ENCODE measurements around the gene PRKAR2A.
A peak's percentile ranks its signal among the peaks of the same experiment; 100 is the strongest.

The PRKAR2A gene

DNA sequence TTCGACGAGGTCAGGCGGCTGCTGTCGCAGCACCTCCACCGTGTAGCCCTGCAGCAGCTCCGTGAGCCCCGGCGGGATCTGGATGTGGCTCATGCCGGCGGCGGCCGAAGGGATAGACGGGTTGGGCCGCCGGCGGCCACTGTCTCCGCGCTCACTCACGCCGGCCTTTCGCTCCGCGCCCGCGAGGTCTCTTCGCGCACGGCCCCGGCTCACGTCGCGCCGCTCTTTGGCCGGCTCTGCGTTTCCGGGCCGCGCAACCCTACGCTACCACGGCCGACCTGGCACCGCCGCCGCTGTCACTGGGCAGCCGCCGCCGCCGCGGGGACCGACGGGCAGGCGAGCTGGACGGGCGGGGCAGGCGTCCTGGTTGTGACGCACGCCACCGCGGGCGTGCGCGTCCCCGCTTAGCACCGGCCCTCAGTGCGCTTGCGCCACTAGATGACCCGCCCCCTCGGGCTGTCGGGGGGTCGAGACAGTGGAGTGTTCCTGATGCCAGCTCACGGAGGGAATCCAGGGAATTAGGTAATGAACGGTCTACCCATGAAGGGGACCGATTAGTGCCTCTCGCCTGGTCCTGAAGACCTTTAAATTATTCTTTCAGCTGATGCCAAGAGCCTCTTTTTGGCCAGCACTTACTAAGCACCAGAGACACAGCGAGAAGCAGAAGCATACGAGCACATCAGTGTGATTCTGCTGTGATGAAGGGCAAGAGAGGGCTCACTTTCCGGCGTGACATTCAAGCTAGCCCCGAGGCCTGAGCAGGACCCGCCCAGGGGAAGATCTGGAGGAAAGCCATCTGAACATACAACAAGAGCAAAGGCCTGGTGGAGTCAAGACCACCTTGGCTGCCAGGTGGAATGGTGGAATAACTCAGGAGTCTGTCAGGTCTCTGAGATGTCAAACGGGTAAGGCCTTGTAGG, at the start of gene PRKAR2A:
PRKAR2A (minus strand) TSS at position 371 of the 920 bp plus-strand sequence; CDS start at position 93, 278 bp downstream.
- peak; percentile 92 for DNase-seq

DNA sequence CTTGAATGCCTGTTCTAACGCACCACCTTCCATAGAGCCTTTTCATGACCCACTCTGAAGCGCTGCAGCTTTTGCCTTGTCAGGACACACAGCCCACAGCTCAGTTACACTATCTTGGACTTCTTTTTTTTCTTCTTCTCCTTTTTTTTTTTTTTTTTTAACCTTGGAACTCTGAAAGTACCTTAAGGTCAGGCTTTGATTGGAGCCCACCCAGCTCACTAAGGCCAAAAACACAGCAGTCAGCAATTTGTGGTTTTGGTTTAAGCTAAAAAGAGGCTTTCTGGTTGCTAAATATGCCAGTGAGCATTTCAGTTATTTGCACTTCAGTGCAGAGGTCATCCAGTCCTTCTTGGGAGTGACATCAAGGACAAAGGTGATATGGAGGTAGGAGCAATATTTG, 49.3 kb upstream of the PRKAR2A start:
- no peak for DNase-seq

DNA sequence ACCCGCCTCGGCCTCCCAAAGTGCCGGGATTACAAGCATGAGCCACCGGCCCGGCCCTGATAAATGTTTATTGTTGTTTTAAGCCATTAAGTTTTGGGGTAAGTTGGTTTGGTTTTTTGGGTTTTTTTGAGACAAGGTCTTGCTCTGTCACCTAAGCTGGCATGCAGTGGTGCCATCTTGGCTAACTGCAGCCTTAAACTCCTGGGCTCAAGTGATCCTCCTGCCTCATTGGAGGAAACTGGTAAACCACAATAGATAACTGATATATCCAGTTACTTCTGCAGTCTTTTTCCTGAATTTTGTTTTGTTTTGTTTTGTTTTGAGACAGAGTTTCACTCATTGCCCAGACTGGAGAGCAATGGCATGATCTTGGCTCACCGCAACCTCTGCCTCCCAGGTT, 46.8 kb upstream of the PRKAR2A start:
- DNase-seq, result no peak

DNA sequence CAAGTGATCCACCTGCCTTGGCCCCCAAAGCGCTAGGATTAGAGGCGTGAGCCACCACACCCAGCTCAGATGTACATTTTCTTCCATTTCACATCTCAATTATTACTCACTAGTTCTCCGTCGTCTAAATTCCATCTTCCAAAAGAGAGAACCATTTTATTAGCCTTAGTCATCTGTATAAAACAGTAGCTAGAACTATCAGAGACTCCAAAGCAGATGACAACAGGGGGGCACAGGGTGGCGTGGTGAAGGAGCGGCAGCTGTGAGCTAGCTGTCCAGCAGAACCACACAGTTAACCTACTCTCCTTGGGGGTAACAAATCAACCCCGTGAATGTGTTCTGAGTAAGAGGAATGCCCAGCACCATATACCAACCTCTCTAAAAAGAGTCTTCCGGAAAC, 43.9 kb upstream of the PRKAR2A start:
- no peak for DNase-seq

DNA sequence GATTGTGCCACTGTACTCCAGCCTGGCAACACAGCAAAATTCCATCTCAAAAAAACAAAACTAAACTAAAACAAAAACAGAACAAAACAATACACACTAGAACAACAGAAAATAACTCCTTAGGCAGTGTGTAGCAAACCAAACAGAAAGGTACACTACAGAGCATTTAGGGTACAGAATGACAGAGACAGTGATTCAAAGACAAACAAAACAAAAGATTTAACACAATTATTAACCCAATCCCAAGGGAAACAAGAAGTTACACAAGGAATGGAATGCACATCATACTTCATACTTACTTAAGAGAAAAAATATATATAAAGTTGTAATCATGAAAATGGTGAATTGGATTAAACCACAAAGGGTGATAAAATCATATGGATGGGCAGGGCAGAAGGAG, 38.1 kb upstream of the PRKAR2A start:
- no peak for DNase-seq

DNA sequence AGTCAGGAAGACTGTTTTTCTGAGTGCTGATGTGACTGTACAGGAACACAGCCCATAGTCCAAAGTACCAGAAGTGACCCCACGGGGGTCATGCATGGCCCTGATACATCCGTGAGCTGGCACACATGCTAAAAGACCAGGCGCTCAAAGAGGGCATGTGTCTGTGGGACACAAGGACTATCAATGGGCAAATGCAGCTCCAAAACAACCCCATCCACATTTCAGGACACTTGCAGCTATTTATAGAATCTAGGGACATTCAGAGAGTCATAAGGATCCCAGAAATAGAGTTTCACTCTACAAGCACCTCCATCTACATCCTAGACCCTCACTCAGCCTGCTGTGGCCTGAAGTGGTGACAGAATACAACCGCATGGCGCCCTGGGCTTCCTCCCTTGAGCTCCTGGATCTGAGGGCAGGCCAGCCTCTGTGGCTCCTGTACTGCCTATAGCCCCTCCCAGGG, 34.0 kb upstream of the PRKAR2A start:
- DNase-seq, result no peak

DNA sequence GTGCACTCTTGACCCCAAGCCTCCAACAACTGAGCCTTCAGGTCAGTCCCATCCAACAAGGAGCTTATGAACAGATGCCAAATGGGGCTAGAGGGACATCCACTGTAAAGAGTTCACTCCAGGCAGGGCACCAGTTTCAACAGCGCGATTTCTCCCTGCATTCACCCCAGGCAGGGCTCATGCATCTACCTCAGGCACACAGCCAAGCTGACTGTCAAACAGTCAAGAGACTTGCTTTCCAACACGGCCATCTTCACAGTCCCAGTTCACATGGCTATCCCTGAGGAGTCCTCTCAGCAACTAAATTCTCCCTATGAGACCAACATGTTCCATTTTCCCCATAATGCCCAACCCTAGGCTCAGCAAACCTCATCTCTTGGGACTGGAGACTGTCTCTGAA, 33.3 kb upstream of the PRKAR2A start:
- DNase-seq, result no peak

DNA sequence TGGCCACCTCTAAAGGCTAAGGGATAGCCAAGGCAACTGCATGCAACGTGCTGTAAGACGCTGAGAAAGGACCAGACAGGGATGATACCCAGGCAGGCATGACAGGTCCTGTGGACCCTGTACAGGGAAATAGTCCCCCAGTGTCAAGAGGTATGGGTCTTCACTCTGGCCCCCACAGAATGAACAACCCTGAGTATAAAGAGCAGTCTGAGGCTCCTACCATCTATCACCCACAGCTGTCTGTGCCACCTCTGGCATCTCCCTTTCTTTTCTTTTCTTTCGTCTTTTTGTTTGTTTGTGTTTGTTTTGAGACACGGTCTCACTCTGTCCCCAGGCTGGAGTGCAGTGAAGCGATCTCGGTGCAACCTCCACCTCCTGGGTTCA, 32.3 kb upstream of the PRKAR2A start:
- DNase-seq, result no peak

DNA sequence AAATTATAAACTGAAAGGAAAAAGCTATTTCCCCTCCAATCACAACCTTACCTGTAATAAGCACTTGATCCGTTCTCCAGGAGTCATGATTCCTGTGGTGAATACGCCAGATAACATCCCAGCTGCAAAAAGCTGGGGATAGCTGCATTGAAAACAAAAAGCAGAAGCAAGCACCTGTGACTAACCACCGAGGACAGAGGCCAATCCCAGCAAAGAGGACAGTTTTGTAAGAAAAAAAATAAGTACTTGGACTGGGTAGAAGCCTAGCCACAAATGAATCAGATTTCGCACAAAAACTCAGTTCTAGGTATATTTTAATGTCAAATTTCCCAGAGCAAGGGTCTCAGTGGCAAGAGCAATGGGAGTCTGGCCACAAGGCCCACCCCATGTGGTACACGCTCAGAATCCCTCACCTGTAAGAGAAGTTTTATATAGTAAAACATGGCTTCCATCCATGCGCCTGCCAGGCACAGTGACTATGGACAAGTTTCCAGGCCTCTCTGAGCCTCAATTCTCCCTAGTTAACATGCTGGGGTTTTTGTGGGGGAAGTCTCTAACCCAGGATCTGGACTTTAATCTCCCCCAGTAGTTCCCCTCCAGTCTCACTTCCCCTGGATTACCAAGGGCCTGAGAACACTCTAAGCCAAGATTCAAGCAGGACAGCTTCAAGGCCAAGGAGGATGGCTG, 31.8 kb upstream of the PRKAR2A start:
- DNase-seq, result no peak

DNA sequence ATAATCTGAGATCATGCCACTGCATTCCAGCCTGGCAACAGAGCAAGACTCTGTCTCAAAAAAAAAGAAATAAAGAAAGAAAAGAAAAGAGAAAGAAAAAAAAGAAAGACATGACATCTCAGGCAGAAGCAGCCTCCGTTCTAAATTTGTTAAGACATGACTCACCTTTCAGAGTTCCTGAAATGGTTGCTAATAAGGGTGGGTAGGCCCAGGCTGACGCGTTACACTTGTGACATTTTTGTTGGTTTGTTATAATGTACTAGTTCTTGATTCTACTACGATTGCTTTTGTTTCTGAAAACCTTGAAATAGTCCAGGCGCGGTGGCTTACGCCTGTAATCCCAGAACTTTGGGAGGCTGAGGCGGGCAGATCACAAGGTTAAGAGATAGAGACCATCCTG, 30.0 kb upstream of the PRKAR2A start:
- no peak for DNase-seq

DNA sequence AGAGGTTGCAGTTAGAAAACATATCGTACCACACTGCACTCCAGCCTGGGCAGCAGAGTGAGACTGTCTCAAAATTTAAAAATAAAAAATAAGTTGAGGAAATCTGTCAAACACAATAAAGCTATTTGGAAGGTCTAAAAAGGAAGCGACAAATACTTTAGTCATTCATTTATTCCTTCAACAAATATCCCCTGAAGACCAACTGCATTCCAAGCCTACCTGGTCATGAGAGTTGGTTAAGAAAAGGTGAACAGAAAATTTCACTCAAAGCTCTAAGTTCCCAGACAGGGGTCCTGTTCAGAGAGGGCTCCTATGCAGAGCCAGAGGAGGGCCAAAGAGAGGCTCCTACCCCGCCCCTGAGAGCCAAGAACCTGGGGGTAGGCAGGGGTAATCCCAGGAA, 15.4 kb upstream of the PRKAR2A start:
- DNase-seq, result no peak

DNA sequence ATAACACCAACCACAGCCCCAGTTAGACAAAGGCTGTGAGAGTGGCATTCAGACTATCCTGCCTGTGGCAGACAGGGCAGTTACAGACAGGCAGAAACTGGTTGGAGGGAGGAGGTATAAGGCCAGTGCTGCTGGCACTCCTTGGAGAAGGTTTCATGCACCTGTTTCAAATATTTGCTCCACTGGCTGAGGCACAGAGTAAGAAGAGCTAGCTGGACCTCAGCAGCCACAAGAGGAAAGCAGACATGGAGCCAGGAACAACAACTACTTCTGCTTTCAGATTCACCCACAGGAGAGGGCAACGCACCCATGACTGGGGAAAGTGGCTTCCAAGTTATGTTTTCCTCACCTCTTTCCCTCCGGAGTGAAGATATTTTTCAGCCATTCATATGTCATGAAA, 11.5 kb upstream of the PRKAR2A start:
- no peak for DNase-seq

DNA sequence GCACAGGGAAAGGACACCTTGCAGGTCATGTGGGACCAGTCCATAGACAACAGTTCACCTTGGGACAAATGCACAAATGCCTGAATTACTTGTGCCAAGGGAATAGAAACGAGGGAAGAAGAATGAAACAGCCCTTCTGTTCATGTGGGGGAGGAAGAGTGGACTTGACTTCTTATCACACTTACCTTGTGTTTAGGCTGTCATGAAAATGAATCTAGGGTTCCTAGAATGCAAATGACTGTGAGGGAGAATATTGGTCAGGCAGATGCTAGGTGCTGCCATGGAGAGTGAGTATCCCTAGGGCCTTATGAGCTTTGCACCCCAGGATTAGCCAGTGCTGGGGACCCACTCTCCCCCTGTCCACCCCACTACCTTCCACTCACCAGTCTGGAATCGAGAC, 11.0 kb upstream of the PRKAR2A start:
- DNase-seq, result no peak

DNA sequence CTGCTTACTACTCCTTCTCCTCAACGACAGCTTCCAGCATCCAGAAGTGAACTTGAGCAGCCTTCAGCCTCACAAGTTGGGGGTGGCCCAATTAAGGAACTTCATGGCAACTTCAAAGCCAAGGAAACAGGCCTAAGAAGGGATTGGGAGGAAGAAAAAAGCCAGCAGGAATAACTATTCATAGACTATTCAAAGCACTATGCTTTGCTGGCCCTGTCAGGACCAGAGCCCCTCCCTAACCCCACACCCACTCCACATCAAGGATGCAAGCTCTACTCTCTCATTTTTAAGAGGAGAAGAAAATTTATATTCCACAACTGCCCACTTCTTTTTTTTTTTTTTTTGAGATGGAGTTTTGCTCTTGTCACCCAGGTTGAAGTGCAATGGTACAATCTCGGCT, 10.0 kb upstream of the PRKAR2A start:
- no peak for DNase-seq

DNA sequence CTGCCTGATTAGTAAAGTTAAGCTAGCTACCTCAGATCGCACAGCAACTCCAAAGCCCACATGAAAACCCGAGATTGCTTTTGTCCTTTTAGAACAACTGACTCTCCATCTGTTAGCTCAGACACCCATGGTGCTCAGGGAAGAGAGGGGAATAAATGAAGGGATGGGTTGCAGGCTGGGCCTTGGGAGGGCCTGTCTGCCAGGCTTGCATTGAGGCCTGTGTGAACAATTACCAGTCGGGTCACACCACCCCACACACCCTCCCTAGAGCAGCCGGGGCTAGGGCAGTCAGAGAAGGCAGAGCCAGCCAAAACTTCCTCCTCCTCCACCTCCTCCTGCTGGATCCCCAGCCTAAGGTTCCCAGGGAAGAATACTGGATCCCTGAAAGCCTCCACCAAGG, 8.8 kb upstream of the PRKAR2A start:
- no peak for DNase-seq

DNA sequence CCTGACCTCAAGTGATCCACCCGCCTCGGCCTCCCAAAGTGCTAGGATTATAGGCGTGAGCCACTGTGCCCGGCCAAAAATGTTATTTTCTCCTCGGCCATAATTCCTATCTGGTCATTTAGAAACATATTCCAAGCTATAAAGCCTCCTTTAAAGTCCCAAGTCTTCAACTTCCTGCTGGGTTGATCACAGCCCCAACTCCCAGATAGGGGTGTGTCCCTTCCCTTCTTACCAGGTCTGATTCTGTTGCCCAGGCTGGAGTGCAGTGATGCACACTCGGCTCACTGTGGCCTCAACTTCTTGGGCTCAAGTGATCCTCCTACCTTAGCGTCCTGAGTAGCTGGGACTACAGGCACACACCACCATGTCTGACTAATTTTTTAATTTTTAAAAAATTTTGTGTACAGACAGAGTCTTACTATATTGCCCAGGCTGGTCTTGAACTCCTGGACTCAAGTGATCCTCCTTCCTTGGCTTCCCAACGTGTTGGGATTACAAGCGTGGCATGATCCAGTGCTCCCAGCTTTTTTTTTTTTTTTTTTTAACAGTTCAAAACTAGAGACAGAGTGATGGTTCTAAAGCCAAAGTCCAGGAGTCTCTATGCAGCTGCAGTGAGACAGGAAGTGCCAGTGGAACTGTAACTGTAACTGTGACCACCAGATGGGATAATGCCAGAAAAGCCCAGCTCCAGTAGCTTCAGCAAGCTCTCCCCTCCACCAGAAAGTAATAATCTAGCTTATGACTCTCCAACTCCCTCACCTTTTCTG, 8.2 kb upstream of the PRKAR2A start:
- DNase-seq, result no peak

DNA sequence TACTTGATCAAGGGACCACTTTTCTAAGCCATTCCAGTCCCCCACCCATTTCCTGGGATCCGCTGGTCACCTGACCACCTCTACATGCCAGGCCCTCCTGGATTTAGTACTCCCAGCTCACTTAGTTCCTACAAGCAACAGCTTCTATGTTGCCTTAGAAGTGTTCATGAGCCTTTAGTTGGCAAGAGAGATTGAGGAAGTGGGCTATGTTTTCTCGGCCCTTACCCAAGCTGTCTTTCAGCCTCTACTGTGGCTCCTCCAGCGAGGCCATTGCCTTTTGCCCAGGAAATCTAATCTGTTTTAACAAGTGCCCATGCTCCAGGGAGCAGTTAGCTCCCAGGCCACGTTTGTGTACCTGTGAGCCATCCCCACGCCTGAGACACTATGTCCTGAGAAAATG, 4.5 kb upstream of the PRKAR2A start:
- no peak for DNase-seq

DNA sequence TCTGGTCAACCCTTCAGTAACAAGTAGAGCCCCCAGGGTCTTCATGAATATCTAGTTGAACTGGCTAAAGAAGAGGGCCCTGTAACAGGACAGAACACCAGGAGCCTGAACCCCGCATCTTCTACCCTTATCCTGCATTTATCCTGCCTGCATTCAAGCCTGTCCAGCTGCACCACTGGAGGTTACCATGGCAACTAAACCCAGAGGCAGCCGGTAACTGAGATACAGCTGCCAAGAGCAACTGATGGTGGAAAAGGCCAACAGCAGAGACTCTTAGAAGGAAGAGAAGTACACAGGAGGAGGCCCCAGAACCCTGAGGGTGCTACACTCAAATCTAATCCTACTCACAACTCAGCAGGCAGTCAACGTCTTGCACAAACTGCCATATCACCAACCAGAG, 3.7 kb upstream of the PRKAR2A start:
- DNase-seq, result peak; percentile 78

DNA sequence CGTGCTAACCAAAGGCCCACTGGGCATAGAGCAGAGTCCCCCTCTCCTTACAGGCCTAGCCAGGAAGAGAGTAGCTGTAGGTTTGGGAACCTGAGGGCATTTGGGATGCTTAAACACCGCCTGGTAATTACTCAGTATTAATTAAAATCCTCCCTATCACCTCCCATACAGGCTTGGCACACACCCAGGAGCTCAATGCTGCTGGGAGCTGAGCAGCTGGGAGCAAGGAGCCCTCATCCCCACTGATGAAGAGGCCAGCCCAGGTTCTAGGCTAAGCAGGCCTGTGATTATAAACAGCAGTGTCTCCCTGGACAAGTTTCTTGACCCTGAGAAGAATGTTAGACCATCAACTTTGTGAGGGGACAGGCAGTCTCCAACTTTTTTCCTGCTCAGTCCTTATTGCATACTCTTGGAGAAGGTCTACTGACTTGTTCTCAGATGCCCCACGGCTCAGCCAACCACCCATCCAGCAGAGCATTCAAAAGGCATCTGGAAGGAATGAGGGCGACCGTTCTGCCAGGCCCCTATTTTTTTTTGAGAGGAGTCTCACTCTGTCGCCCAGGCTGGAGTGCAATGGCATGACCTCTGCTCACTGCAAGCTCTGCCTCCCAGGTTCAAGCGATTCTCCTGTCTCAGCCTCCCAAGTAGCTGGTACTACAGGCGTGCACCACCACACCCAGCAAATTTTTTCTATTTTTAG, 1.3 kb upstream of the PRKAR2A start:
- DNase-seq, result peak; percentile 81

DNA sequence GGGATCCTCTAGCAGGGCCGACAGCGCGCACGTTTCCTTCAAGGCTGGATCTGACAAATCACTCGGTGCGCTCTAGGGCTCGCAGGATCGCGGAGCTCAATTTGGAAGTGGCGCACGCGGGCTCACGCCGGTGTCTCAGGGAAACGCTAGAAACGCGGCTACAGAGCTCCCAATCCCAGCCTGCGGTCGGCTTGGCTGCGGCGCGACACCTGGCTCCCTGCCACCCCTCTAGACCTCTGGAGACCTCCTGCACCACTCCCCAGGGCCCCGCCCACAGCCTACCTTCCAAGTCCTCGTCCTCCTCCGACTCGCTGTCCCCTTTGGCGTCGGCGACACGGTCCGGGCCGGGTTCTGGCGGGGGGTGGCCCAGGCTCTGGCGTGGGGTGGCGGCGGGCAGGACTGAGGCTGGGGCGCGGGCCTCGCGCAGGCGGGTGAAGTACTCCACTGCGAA, 596 bp downstream of the PRKAR2A start:
- peak; percentile 85 for DNase-seq

DNA sequence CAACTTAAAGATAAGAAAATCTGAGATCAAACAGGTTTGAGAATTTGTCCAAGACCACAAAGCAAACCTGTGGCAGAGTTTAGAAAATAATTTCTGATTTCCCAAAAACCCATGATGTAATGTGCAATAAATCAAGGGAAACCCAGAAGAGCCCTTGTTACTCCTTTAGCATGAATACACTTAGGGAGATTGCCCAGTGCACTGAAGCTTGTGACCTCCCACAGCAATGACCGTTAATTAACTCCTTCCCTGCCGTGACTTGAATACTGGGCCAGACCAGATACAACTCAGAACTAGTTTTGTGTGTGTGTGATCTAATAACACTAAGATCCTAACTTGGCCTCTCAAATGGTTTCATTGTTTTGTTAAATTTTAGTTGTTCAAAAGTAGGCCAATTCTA, 2.5 kb downstream of the PRKAR2A start:
- no peak for DNase-seq

DNA sequence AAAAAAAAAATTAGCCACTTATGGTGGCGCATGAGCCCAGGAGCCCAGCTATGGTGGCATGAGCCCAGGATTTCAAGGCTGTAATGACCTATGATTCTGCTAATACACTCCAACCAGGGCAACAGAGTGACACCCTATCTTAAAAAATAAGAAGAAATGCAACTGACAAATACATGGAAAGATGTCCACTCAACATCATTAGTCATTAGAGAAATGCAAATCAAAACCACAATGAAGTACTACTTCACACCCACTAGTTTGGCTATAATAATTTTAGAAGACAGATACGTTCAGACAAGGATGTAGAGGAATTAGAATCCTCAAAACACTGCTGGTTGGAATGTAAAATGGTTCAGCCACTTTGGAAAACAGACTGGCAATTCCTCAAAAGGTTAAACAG, 10.5 kb downstream of the PRKAR2A start:
- no peak for DNase-seq
